ENCODE results near the gene SLC5A5. TPM values are rescaled to one million over a fixed set of nuclear protein-coding genes. Genes with fewer than 3 reads are reported as not detected.

The SLC5A5 gene
- total and polyA plus RNA-seq, 2 of the 4 experiments (the other 2 are of a cell fraction) = not detected

DNA sequence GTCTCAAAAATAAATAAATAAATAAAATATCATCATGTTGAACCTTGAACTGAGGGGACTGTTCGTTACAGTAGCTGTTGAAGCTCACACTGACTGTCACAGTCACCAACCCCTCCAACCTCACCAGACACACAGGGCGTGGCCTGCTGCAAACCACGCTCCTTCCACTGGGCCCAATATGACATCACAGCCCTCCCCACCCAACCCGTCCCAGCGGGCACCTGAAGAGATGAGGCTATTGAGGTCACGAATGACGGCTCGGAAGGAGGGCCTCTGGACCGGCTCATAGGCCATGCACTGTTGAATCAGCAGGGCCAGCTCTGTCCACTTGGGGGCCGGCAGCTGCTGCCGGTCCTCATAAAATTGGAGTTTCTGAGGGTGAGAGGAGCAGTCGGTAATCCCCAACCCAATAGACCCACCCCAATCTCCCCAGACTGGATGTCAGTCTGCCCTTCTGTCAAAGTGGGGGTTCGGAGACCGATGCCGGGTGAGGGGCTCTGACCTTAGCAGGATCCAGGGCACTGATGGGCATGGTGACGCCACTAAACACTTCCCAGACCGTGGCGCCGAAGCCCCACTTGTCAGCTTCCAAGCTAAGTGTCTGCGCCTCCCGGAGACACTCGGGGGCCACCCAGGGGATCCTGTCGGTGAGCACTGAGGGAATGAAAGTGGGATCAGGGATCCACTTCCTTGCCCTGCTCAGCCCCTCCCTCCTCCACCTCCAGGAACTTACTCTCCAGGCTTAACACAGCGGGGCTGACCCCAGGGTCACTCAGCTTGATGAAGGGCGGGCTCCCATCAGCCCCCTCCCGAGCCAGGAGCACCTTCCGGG lies 37.2 kb upstream of the SLC5A5 start:
- Histone ChIP-seq H3K27ac (ENCODE audit: insufficient read depth, low read length) (no peak overlapping the region), H3K4me1 (ENCODE audit: control insufficient read depth, insufficient read depth, low read length) (peaks cover 2% of the 10 kb centered on the region; the same call in 1 of the 2 replicates), H3K27me3 (ENCODE audit: control insufficient read depth, insufficient read depth, low read length) (peaks cover 52% of the 10 kb centered on the region), H3K4me2 (ENCODE audit: low read depth, low read length) (no peak overlapping the region), H2BK5ac (ENCODE audit: low read depth, low read length, poor library complexity, severe bottlenecking) (no peak overlapping the region), H3K14ac (replicated peaks; ENCODE audit: low read depth, low read length) (no peak overlapping the region), H3K36me3 (ENCODE audit: control insufficient read depth, insufficient read depth, low read length) (no peaks in the 10 kb centered on the region), H3K4me3 (ENCODE audit: insufficient read depth, low read depth, low read length) (no peak overlapping the region), H3K4ac (ENCODE audit: low read depth, low read length) (no peak overlapping the region), H4K20me1 (ENCODE audit: insufficient read depth, low read length) (no peaks in the 10 kb centered on the region), H4K5ac (ENCODE audit: low read depth, low read length) (no peak overlapping the region), H2AK5ac (ENCODE audit: low read depth, low read length) (no peak overlapping the region), H4K8ac (ENCODE audit: low read depth in 2 of 2, low read length in 2 of 2) (no peak overlapping the region), H3K9me3 (ENCODE audit: control insufficient read depth, insufficient read depth, low read length) (no peaks in the 10 kb centered on the region), H2BK15ac (ENCODE audit: low read depth, low read length) (no peak overlapping the region), H3K18ac (ENCODE audit: low read depth, low read length) (no peak overlapping the region), H2BK120ac (ENCODE audit: low read depth, low read length) (no peak overlapping the region), H3K9me1 (ENCODE audit: insufficient read depth, low read length) (no peaks in the 10 kb centered on the region), H2AFZ (replicated peaks; ENCODE audit: low read length, poor library complexity) (no peak overlapping the region), H3K9ac (ENCODE audit: low read depth, low read length) (no peak overlapping the region), H3K56ac (ENCODE audit: extremely low read depth, insufficient read depth, low read length) (no peak overlapping the region), H3K79me1 (ENCODE audit: low read depth in 1 of 2, low read length in 2 of 2) (no peaks in the 10 kb centered on the region), H2AK9ac (replicated peaks; ENCODE audit: low read depth, low read length, poor library complexity) (no peak overlapping the region), H2BK20ac (ENCODE audit: low read depth, low read length) (no peak overlapping the region), H4K91ac (ENCODE audit: insufficient read depth, low read depth, low read length) (no peak overlapping the region), H3K23ac (ENCODE audit: low read depth, low read length) (no peak overlapping the region)
- DNase-seq = no peak
- TF ChIP-seq MAFK (IDR thresholded peaks at IDR 0.05; ENCODE audit: low read depth, low read length) = no peak
- TF ChIP-seq, protein P1, sequence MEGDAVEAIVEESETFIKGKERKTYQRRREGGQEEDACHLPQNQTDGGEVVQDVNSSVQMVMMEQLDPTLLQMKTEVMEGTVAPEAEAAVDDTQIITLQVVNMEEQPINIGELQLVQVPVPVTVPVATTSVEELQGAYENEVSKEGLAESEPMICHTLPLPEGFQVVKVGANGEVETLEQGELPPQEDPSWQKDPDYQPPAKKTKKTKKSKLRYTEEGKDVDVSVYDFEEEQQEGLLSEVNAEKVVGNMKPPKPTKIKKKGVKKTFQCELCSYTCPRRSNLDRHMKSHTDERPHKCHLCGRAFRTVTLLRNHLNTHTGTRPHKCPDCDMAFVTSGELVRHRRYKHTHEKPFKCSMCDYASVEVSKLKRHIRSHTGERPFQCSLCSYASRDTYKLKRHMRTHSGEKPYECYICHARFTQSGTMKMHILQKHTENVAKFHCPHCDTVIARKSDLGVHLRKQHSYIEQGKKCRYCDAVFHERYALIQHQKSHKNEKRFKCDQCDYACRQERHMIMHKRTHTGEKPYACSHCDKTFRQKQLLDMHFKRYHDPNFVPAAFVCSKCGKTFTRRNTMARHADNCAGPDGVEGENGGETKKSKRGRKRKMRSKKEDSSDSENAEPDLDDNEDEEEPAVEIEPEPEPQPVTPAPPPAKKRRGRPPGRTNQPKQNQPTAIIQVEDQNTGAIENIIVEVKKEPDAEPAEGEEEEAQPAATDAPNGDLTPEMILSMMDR (conservative IDR thresholded peaks at IDR 0.05; ENCODE audit: low read depth, low read length) = peak; percentile 11; the same call in 1 of the 2 replicates
- no CpG with 5 or more reads among the region's 27 CpGs for WGBS, 2 experiments (ENCODE audit: extremely low coverage in 2 of 2, insufficient read length in 1 of 2)
- in situ Hi-C loops (cut with MboI; ENCODE audit: low sequenced_read_pairs) (no loop called here), dilution Hi-C loops (cut with HindIII; ENCODE audit: low sequenced_read_pairs, unreplicated experiment) (no loop called here), intact Hi-C loops (cut with micrococcal nuclease) (no loop called here)
- ATAC-seq (ENCODE audit: low read depth) = no peak
- ChIA-PET CTCF (no interaction called here), POLR2A (ENCODE audit: unreplicated experiment) (no interaction called here)
- BruUV-seq (replicated peaks) = no TSS peak
